Measurements from ENCODE around the gene ELOVL5. TPM values are rescaled to one million over a fixed set of nuclear protein-coding genes. Genes with fewer than 3 reads are reported as not detected.

Gene ELOVL5
- total RNA-seq, 1 experiment from 2014 or later = 12.4 TPM

GRCh38 chr6:53279293-53279692 is 69.5 kb downstream of the ELOVL5 start:
- Histone ChIP-seq H3K4me3 (no peak overlapping the region), H3K36me3 (peaks cover 25% of the 10 kb centered on the region), H3K27me3 (no peaks in the 10 kb centered on the region), H3K9me3 (no peaks in the 10 kb centered on the region)
- DNase-seq = no peak

GRCh38 chr6:53273370-53273769 is 75.4 kb downstream of the ELOVL5 start:
- H3K4me3 ChIP-seq = no peak overlapping the region
- peaks cover 42% of the 10 kb centered on the region for H3K36me3 ChIP-seq
- no peak for DNase-seq
- no peaks in the 10 kb centered on the region for H3K27me3 ChIP-seq
- H3K9me3 ChIP-seq = no peaks in the 10 kb centered on the region

- DNase-seq = no peak
- Histone ChIP-seq H3K27me3 (no peaks in the 10 kb centered on the region), H3K9me3 (no peaks in the 10 kb centered on the region), H3K4me3 (no peak overlapping the region), H3K36me3 (peaks cover 35% of the 10 kb centered on the region)
Measured at GRCh38 chr6:53269827-53270226, 78.9 kb downstream of the ELOVL5 start.

GRCh38 chr6:53268858-53269608 is 79.7 kb downstream of the ELOVL5 start:
- no peaks in the 10 kb centered on the region for H3K9me3 ChIP-seq
- H3K36me3 ChIP-seq = peaks cover 34% of the 10 kb centered on the region
- H3K4me3 ChIP-seq = no peak overlapping the region
- DNase-seq = no peak
- H3K27me3 ChIP-seq = no peaks in the 10 kb centered on the region

GRCh38 chr6:53266553-53267090 is 82.1 kb downstream of the ELOVL5 start:
- Histone ChIP-seq H3K27me3 (no peaks in the 10 kb centered on the region), H3K36me3 (peaks cover 25% of the 10 kb centered on the region), H3K9me3 (no peaks in the 10 kb centered on the region), H3K4me3 (no peak overlapping the region)
- no peak for DNase-seq

- Histone ChIP-seq H3K4me3 (no peak overlapping the region), H3K9me3 (no peaks in the 10 kb centered on the region), H3K27me3 (no peaks in the 10 kb centered on the region), H3K36me3 (peaks cover 33% of the 10 kb centered on the region)
- no peak for DNase-seq
Measured at GRCh38 chr6:53264915-53265607, 83.7 kb downstream of the ELOVL5 start.

GRCh38 chr6:53264337-53264736 is 84.4 kb downstream of the ELOVL5 start:
- peaks cover 36% of the 10 kb centered on the region for H3K36me3 ChIP-seq
- no peaks in the 10 kb centered on the region for H3K27me3 ChIP-seq
- no peaks in the 10 kb centered on the region for H3K9me3 ChIP-seq
- H3K4me3 ChIP-seq = no peak overlapping the region
- no peak for DNase-seq

- H3K9me3 ChIP-seq = no peaks in the 10 kb centered on the region
- no peak overlapping the region for H3K4me3 ChIP-seq
- no peaks in the 10 kb centered on the region for H3K27me3 ChIP-seq
- no peak for DNase-seq
- H3K36me3 ChIP-seq = peaks cover 35% of the 10 kb centered on the region
Measured at GRCh38 chr6:53263917-53264316, 84.8 kb downstream of the ELOVL5 start.

- DNase-seq = no peak
- Histone ChIP-seq H3K4me3 (no peak overlapping the region), H3K9me3 (no peaks in the 10 kb centered on the region), H3K27me3 (no peaks in the 10 kb centered on the region), H3K36me3 (peaks cover 19% of the 10 kb centered on the region)
Measured at GRCh38 chr6:53259860-53260580, 88.7 kb downstream of the ELOVL5 start.

- peaks cover 19% of the 10 kb centered on the region for H3K36me3 ChIP-seq
- no peaks in the 10 kb centered on the region for H3K9me3 ChIP-seq
- DNase-seq = no peak
- H3K4me3 ChIP-seq = no peak overlapping the region
- no peaks in the 10 kb centered on the region for H3K27me3 ChIP-seq
Measured at GRCh38 chr6:53258774-53259155, 90.0 kb downstream of the ELOVL5 start.

GRCh38 chr6:53258076-53258773 is 90.5 kb downstream of the ELOVL5 start:
- Histone ChIP-seq H3K27me3 (no peaks in the 10 kb centered on the region), H3K9me3 (no peaks in the 10 kb centered on the region), H3K36me3 (peaks cover 19% of the 10 kb centered on the region), H3K4me3 (no peak overlapping the region)
- no peak for DNase-seq

GRCh38 chr6:53257533-53257932 is 91.2 kb downstream of the ELOVL5 start:
- Histone ChIP-seq H3K27me3 (no peaks in the 10 kb centered on the region), H3K36me3 (peaks cover 19% of the 10 kb centered on the region), H3K9me3 (no peaks in the 10 kb centered on the region)

GRCh38 chr6:53257001-53257400 is 91.7 kb downstream of the ELOVL5 start:
- Histone ChIP-seq H3K27me3 (no peaks in the 10 kb centered on the region), H3K36me3 (peaks cover 19% of the 10 kb centered on the region), H3K4me3 (no peak overlapping the region), H3K9me3 (no peaks in the 10 kb centered on the region)
- DNase-seq = no peak

More at GRCh38 chr6:53257533-53257932, 91.2 kb downstream of the ELOVL5 start:
- no peak for DNase-seq
- no peak overlapping the region for H3K4me3 ChIP-seq

- no peaks in the 10 kb centered on the region; the same call in 1 of the 2 replicates for H3K36me3 ChIP-seq
- H3K4me3 ChIP-seq = no peak overlapping the region
- no peaks in the 10 kb centered on the region for H3K9me3 ChIP-seq
- H3K27me3 ChIP-seq = no peaks in the 10 kb centered on the region
- DNase-seq = no peak
Measured at GRCh38 chr6:53252177-53252692, 96.5 kb downstream of the ELOVL5 start.

GRCh38 chr6:53251033-53251672 is 97.6 kb downstream of the ELOVL5 start:
- Histone ChIP-seq H3K36me3 (no peaks in the 10 kb centered on the region), H3K4me3 (no peak overlapping the region), H3K27me3 (no peaks in the 10 kb centered on the region), H3K9me3 (no peaks in the 10 kb centered on the region)
- no peak for DNase-seq

Data from MG63 (cell line).